Measurements from ENCODE around the gene PIGN.

PIGN gene

DNA sequence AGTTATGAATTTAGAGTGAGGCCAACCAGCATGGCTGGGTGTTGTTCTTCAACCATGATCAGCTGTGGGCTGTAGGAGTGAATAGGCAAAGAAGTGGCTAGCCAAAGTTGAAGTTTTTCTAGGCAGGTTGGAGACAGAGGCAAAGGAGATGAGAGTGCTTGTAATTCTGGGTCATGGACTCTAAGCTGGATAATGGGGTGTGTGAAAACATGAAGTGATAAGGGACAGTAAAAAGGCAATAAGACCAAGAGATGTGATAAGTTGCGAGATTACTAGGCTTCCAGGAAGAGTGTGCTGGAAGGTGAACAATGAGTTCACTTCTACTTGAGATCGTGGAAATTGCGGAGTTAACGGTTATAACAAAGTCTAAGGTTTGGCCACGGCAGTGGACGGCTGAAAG lies 175.4 kb downstream of the PIGN start:
- DNase-seq (ENCODE audit: low read depth, low spot score), result no peak

DNA sequence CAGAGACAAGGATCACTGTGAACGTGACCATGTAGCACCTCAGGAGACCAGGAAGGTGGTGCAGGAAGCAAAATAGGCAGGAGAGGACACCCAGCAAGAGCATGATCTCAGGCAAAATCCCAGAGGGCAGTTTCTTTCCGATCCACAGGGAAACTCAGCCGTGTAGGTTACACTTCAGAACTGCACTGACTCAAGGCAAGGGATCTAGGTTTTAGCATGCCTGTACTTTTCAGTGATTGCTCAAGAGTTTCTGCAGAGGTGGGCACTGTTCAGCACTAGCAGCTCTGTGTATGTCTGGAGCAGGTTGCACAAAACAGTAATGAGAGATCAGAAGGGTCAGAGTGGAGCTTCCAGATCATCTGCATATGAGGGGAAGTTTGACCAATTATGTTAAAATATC lies 177.3 kb downstream of the PIGN start:
- DNase-seq (ENCODE audit: low read depth, low spot score), result no peak

DNA sequence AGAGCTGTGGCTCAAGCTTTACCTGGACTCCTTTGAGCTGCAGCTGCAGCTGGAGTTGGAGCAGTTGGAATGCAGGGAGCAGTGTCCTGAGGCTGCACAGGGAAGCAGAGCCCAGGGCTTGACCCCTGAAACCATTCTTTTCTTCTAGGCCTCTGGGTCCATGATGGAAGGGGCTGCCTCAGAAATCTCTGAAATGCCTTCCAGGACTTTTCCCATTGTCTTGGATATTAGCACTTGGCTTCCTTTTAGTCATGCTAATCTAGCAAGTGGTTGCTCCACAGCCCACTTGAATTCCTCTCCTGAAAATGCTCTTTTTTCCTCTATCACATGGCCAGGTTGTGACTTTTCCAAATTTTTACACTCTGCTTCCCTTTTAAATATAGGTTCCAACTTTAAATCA lies 185.5 kb downstream of the PIGN start:
- DNase-seq (ENCODE audit: low read depth, low spot score), result no peak

DNA sequence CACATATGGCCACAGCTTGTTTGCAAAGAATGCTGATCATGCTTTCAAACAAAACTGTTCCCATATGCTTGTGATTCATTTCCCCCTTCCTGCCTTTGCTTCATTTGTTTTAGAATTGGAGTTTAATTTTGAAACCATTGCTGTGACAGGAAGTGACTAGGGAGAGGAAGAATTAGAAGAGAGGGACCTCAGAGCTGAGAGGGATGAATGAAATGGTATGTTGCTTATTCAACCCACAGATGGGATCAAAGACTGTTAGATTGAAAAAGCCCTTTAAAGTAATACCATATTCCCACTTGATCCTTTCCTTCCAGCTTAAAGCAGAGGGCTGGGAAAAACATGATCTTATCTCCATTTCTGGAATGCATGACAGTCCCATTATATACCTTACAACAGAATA lies 187.9 kb downstream of the PIGN start:
- no peak for DNase-seq (ENCODE audit: low read depth, low spot score)

DNA sequence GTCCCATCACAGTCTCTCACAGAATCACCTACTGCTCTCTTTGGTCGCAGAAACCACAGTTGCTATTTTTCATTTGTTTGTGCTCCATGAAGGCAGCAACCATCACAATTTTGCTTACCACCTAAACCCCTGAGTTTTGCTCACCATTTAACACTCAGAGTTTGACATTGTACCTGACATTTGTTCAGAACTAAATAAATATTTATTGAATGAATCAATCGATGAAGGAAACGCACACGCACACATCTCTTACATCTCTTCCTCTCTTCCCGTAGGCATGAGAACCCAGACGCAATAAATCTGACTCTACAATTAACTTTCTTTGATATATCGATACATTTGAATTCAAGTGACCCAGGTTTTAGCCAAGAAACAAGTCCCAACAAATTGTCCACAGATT lies 188.5 kb downstream of the PIGN start:
- DNase-seq (ENCODE audit: low read depth, low spot score), result no peak

DNA sequence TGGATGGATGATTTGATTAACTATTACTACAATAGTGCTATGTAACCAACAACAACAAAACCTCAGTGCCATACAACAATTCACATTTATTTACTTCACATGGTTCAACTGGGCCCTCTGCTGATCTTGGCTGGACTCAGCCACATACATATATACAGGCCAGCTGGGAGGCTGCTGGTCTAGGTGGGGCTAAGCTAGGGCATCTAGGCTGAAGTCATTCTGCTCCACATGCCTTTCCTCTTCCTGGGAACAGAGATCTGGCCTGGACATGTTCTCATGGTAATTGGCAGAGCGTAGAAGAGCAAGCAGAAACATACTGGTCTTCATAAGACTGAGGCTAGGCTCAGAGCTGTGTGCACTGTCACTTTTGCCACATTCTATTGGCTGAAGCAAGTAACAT lies 191.2 kb downstream of the PIGN start:
- no peak for DNase-seq (ENCODE audit: low read depth, low spot score)

DNA sequence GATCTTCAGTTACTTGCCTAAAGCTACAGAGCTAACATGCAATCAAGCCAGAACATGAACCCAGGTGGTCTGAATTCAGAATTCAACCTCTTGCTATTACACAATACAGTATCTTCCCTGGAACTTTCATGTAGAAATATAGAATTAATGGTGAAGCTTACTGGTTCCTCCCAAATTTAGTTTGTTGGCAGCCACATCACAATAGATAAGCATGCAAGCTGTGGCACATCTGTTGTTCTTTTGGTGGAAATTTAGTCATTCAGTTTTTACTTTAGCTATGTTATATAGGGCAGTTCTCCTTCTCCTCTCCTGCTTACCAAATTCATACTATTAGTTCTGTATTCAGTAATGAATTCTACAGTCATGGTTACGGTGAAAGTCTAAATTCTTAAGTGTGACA lies 193.0 kb downstream of the PIGN start:
- no peak for DNase-seq (ENCODE audit: low read depth, low spot score)

DNA sequence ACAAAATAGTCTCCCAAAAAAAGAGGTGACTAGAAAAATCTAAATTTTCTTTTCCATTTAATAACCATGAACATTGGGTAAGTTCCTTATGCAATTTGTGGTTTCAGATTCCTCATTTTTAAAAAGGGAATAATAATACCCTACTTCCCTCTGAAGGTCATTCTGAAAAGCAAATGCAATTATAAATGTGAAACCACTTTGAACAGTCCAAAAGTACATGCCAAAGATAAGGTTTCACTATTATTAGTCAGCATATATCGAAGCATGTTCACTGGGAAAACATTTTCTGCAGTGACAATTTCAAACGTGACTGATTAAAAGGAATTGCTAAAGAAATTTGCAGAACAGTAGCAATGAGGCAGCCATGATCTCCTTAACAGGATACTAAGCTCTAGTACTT lies 193.9 kb downstream of the PIGN start:
- DNase-seq (ENCODE audit: low read depth, low spot score), result no peak

DNA sequence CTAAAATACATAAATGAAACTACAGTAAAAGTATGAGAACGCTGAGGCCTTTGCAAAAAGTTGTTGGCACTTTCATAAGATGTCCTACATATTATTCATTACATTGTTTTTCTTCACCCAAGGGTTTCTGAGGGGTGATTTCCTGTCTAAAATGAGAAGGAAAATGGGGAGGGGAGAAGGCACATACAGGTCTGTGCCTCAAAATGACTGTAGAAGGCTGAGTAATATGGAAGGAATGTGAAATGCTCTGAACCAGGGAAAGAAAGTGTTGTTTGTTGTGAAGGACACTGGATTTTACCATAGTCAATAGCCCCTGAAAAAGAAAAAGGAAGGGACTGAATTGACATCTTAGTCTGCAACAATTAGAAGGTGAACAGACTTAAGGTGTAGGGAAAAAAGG lies 194.6 kb downstream of the PIGN start:
- peak; percentile 47 for DNase-seq (ENCODE audit: low read depth, low spot score)

DNA sequence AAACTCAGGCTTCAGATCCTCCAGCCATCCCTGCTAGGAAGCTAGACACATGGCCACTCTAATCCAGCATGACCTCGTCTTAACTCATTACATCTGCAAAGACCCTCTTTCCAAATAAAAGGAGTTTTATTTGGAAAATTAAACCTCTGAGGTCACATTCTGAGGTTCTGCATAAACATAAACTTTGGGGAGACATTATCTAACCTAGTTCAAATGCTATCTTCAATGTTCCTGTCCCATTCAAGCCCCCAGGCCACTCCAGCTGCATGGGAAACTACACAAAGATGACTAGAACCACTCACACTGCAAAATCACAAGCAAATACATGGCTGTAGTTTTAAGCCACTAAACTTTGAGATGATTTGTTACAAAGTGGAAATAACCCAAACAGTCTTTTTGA lies 195.0 kb downstream of the PIGN start:
- no peak for DNase-seq (ENCODE audit: low read depth, low spot score)

DNA sequence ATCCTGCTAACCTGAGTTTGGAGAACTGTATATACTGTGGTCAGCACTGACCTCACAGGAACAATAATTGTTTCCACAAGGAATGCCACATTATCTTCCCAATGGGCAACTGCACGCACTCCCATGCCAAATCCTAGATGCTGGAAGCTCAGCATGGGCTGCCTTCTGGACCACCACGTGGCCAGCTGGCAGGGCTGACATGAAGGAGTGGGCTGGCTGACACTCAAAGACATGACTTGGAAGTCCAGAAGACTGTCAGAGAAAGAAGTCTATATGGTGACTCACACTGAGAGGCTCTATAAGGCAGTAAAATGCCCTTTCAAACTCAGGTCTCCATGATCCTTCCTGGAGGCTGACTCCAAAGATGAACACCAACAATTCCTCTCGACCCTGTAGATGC lies 195.7 kb downstream of the PIGN start:
- DNase-seq (ENCODE audit: low read depth, low spot score), result no peak
